HepG2 (cell line): ENCODE data around the gene HEXIM1. TPM values are rescaled to one million over a fixed set of nuclear protein-coding genes. Genes with fewer than 3 reads are reported as not detected.

Experiments used
- ATAC-seq: fragments of 200-7000 bp; cut with Tn5 transposase; 3 replicates; pipeline ENCODE4 v1.9.1; 2020; ENCODE audit warnings: mild to moderate bottlenecking, moderate library complexity
- BruUV-seq: library from RNA; stranded (reverse); fragments of 400-500 nt; replicated peaks from 2 replicates; lab custom pipeline; 2021; lab: Mats Ljungman, UMichigan
- CTCF ChIA-PET: fragments of 300-600 bp; formaldehyde crosslinking; extraction: SDS; loops from one replicate; lab custom pipeline; 2021; ENCODE audit warnings: low total read pairs, inconsistent platforms, low intra/inter-chr PET ratio; lab: Yijun Ruan, JAX
- POLR2A ChIA-PET: fragments of 350-600 bp; sonication (Branson Sonifier 250); formaldehyde crosslinking; loops from one replicate; lab custom pipeline; 2020; ENCODE audit warnings: antibody characterized with exemption, inconsistent platforms; lab: Yijun Ruan, JAX
- DNase-seq: peaks from one replicate; pipeline ENCODE4 v3.0.0-alpha.2; 2015; ENCODE audit warnings: low spot score
- FAIRE-seq: peaks from 3 replicates; lab custom pipeline; 2011; peaks lifted over from hg19 to GRCh38; lab: Jason Lieb, UNC
- H2AFZ ChIP-seq: one replicate; pipeline ENCODE4 v1.6.1; 2011; ENCODE audit warnings: low read length, inconsistent platforms
- H3K27ac ChIP-seq: fragments of 300-600 bp; 3 replicates; pipeline ENCODE4 v1.8.0; 2011; ENCODE audit warnings: mixed run types, mild to moderate bottlenecking, mixed read lengths, low read length, inconsistent platforms; ENCODE audit not compliant: insufficient read depth; ENCODE audit errors: extremely low read length
- H3K27me3 ChIP-seq, 2 experiments: fragments of 200-600 bp in 1 of 2; 2 replicates in 1 of 2; 3 replicates in 1 of 2; pipeline versions ENCODE4 v1.6.0 to v1.8.0; 2011; ENCODE audit warnings: low read length in 2 of 2, mild to moderate bottlenecking in 2 of 2, moderate library complexity in 2 of 2, inconsistent platforms in 1 of 2; ENCODE audit not compliant: insufficient read depth in 2 of 2, control insufficient read depth in 1 of 2
- H3K36me3 ChIP-seq, 2 experiments: fragments of 200-600 bp in 1 of 2; replicated peaks in 1 of 2; 2 replicates in 1 of 2; 3 replicates in 1 of 2; pipeline versions ENCODE4 v1.5.1 to v1.8.0; 2011; ENCODE audit warnings: low read length in 2 of 2, inconsistent platforms in 1 of 2; ENCODE audit not compliant: insufficient read depth in 2 of 2, control insufficient read depth in 1 of 2
- H3K4me1 ChIP-seq: 2 replicates; pipeline ENCODE4 v1.5.1; 2012; ENCODE audit warnings: low read length, inconsistent platforms; ENCODE audit not compliant: insufficient read depth
- H3K4me2 ChIP-seq: 2 replicates; pipeline ENCODE4 v1.6.0; 2011; ENCODE audit warnings: low read depth, low read length, inconsistent platforms
- H3K4me3 ChIP-seq, 3 experiments: fragments of 200-600 bp in 1 of 3; sonication (generic), shearing (Covaris generic) in 1 of 3; replicated peaks in 1 of 3; 2 replicates each; pipeline ENCODE4 v1.5.1; 2011 to 2016; ENCODE audit warnings: low read length in 3 of 3, inconsistent platforms in 2 of 3, low read depth in 2 of 3, mild to moderate bottlenecking in 2 of 3, control low read depth in 1 of 3, mixed read lengths in 1 of 3; ENCODE audit not compliant: insufficient read depth in 1 of 3
- H3K79me2 ChIP-seq: one replicate; pipeline ENCODE4 v1.6.1; 2011; ENCODE audit warnings: low read length, inconsistent platforms; ENCODE audit not compliant: insufficient read depth
- H3K9ac ChIP-seq: 2 replicates; pipeline ENCODE4 v1.6.0; 2011; ENCODE audit warnings: mild to moderate bottlenecking, low read depth, low read length, inconsistent platforms; ENCODE audit not compliant: insufficient read depth
- H3K9me3 ChIP-seq: 2 replicates; pipeline ENCODE4 v1.5.1; 2012; ENCODE audit warnings: mild to moderate bottlenecking, low read length
- H4K20me1 ChIP-seq: 2 replicates; pipeline ENCODE4 v1.6.0; 2011; ENCODE audit warnings: inconsistent platforms, mild to moderate bottlenecking, low read length, moderate library complexity; ENCODE audit not compliant: insufficient read depth
- ATF6 ChIP-seq: sonication (generic); formaldehyde crosslinking; conservative IDR thresholded peaks from 2 replicates; pipeline ENCODE4 v1.4.0; 2020; ENCODE audit warnings: missing genetic modification reagents
- GMEB1 ChIP-seq: sonication (generic); formaldehyde crosslinking; IDR thresholded peaks from 2 replicates; pipeline ENCODE4 v1.5.1; 2020; ENCODE audit warnings: missing genetic modification reagents, mild to moderate bottlenecking, borderline replicate concordance
- PCBP2 ChIP-seq: fragments of 200-400 bp; formaldehyde crosslinking; optimal IDR thresholded peaks from 2 replicates; pipeline ENCODE3; 2018; ENCODE audit warnings: low read length, low read depth; ENCODE audit not compliant: poor library complexity, severe bottlenecking
- TEAD3 ChIP-seq: optimal IDR thresholded peaks from 2 replicates; pipeline ENCODE3; 2016; ENCODE audit warnings: borderline replicate concordance
- ZFAT ChIP-seq: sonication (generic); formaldehyde crosslinking; conservative IDR thresholded peaks from 2 replicates; pipeline ENCODE4 v1.8.1; 2023; ENCODE audit warnings: missing genetic modification reagents, inconsistent platforms
- ZNF44 ChIP-seq: sonication (generic); formaldehyde crosslinking; IDR thresholded peaks from 2 replicates; pipeline ENCODE4 v1.5.1; 2020; ENCODE audit warnings: mild to moderate bottlenecking, missing genetic modification reagents
- ZNF543 ChIP-seq: sonication (generic); formaldehyde crosslinking; IDR thresholded peaks from 2 replicates; pipeline ENCODE4 v1.4.0; 2020; ENCODE audit warnings: mild to moderate bottlenecking, missing genetic modification reagents
- ZNF724P ChIP-seq: sonication (generic); formaldehyde crosslinking; IDR thresholded peaks from 2 replicates; pipeline ENCODE4 v1.8.0; 2022; ENCODE audit warnings: missing genetic modification reagents, borderline replicate concordance
- WGBS: methylation state at CpG from one replicate; pipeline ENCODE4 v1.1.6; 2017; ENCODE audit warnings: low lambda C conversion rate; 5-methylcytosine and 5-hydroxymethylcytosine counted together
- in situ Hi-C: cut with HindIII; loops from 2 replicates; pipeline ENCODE4 v1.10.0; 2017; ENCODE audit warnings: low pct_unique_long_range_greater_than_20kb; ENCODE audit not compliant: extremely low pct_ligation_motif_present
- intact Hi-C: fragments of 100-400 bp; cut with micrococcal nuclease; formaldehyde crosslinking; loops from one replicate; pipeline ENCODE4 v1.10.0; 2022; ENCODE audit not compliant: unreplicated experiment
- polyA plus RNA-seq, 8 experiments: library from polyadenylated mRNA; depleted of rRNA in 3 of 8; stranded (reverse) in 7 of 8; unstranded in 1 of 8; fragments of >200 nt; fragmentation: Illumina TruSeq in 4 of 8; extraction: Trizol in 4 of 8; gene quantifications; 2 replicates each; pipeline versions ENCODE4 v1.2.1 to v1.2.3, GENCODE V29; 2011 to 2016; ENCODE audit warnings: low read depth in 4 of 8, missing spikeins in 1 of 8, mixed read lengths in 1 of 8; ENCODE audit not compliant: insufficient read depth in 1 of 8
- total RNA-seq, 5 experiments: library from RNA; depleted of rRNA; stranded (reverse); fragments of >200 nt; fragmentation: Illumina TruSeq; extraction: Trizol; gene quantifications; 2 replicates each; pipeline ENCODE4 v1.2.3, GENCODE V29; 2016; ENCODE audit warnings: low read depth in 1 of 5
- TF ChIP-seq, protein P1 (sequence below): sonication (generic); formaldehyde crosslinking; IDR thresholded peaks from 2 replicates; pipeline ENCODE4 v1.4.0; 2020; ENCODE audit warnings: mild to moderate bottlenecking, missing genetic modification reagents
- TF ChIP-seq, protein P2 (sequence below): sonication (generic); formaldehyde crosslinking; IDR thresholded peaks from 2 replicates; pipeline ENCODE4 v1.4.0; 2020; ENCODE audit warnings: missing genetic modification reagents, borderline replicate concordance

Gene HEXIM1
- total and polyA plus RNA-seq, 2 of the 13 experiments (the other 11 are each of a cell fraction or from before 2014, with no cell fraction given): 10.5 to 16.6 TPM

DNA sequence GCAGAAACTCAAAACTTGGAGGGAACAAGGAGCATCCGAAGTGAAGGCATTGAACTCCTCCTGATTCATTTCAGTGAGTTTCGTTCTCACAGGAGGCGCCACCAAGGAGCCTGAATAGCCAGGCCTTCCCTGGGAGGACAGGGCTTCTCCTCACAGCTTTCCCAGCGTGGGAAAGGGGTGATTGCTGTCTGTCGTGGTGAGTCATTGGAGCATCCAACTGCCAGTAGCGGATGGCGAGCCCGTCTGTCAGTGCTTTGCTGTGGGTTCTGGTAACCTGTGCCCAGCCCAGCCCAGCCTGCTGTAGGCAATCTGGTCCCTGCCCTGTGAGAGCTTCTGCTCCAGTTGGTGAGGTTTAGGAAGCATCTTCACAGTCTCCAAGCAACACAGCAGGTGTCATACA, 44.2 kb upstream of the HEXIM1 start (continued):
- TF ChIP-seq, protein P1, sequence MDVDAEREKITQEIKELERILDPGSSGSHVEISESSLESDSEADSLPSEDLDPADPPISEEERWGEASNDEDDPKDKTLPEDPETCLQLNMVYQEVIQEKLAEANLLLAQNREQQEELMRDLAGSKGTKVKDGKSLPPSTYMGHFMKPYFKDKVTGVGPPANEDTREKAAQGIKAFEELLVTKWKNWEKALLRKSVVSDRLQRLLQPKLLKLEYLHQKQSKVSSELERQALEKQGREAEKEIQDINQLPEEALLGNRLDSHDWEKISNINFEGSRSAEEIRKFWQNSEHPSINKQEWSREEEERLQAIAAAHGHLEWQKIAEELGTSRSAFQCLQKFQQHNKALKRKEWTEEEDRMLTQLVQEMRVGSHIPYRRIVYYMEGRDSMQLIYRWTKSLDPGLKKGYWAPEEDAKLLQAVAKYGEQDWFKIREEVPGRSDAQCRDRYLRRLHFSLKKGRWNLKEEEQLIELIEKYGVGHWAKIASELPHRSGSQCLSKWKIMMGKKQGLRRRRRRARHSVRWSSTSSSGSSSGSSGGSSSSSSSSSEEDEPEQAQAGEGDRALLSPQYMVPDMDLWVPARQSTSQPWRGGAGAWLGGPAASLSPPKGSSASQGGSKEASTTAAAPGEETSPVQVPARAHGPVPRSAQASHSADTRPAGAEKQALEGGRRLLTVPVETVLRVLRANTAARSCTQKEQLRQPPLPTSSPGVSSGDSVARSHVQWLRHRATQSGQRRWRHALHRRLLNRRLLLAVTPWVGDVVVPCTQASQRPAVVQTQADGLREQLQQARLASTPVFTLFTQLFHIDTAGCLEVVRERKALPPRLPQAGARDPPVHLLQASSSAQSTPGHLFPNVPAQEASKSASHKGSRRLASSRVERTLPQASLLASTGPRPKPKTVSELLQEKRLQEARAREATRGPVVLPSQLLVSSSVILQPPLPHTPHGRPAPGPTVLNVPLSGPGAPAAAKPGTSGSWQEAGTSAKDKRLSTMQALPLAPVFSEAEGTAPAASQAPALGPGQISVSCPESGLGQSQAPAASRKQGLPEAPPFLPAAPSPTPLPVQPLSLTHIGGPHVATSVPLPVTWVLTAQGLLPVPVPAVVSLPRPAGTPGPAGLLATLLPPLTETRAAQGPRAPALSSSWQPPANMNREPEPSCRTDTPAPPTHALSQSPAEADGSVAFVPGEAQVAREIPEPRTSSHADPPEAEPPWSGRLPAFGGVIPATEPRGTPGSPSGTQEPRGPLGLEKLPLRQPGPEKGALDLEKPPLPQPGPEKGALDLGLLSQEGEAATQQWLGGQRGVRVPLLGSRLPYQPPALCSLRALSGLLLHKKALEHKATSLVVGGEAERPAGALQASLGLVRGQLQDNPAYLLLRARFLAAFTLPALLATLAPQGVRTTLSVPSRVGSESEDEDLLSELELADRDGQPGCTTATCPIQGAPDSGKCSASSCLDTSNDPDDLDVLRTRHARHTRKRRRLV: no peak
- TF ChIP-seq ZNF724P (CRISPR knock-in tag): no peak
- TF ChIP-seq GMEB1 (CRISPR knock-in tag): no peak
- no peak for TF ChIP-seq TEAD3
- no peak for TF ChIP-seq ZFAT (CRISPR knock-in tag)
- no peak for TF ChIP-seq ZNF44 (CRISPR knock-in tag)

- POLR2A ChIA-PET: interaction anchor here (1.6 kb wide), 1 partner anchor 43 kb away, joined by 4 read pairs; the partner anchor contains the start of gene NMT1
- FAIRE-seq: no peak
- TF ChIP-seq ATF6 (CRISPR knock-in tag) (no peak), ZNF543 (CRISPR knock-in tag) (no peak), PCBP2 (no peak)
- TF ChIP-seq, protein P2, sequence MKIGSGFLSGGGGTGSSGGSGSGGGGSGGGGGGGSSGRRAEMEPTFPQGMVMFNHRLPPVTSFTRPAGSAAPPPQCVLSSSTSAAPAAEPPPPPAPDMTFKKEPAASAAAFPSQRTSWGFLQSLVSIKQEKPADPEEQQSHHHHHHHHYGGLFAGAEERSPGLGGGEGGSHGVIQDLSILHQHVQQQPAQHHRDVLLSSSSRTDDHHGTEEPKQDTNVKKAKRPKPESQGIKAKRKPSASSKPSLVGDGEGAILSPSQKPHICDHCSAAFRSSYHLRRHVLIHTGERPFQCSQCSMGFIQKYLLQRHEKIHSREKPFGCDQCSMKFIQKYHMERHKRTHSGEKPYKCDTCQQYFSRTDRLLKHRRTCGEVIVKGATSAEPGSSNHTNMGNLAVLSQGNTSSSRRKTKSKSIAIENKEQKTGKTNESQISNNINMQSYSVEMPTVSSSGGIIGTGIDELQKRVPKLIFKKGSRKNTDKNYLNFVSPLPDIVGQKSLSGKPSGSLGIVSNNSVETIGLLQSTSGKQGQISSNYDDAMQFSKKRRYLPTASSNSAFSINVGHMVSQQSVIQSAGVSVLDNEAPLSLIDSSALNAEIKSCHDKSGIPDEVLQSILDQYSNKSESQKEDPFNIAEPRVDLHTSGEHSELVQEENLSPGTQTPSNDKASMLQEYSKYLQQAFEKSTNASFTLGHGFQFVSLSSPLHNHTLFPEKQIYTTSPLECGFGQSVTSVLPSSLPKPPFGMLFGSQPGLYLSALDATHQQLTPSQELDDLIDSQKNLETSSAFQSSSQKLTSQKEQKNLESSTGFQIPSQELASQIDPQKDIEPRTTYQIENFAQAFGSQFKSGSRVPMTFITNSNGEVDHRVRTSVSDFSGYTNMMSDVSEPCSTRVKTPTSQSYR: no peak
Measured at GRCh38 chr17:45104497-45104896, 43.8 kb upstream of the HEXIM1 start.

More at GRCh38 chr17:45104497-45104896, 43.8 kb upstream of the HEXIM1 start:
- H3K27ac ChIP-seq: no peak overlapping the region
- H4K20me1 ChIP-seq: no peaks in the 10 kb centered on the region
- no peaks in the 10 kb centered on the region for H3K27me3 ChIP-seq
- H3K79me2 ChIP-seq: no peaks in the 10 kb centered on the region
- ATAC-seq (no peak), DNase-seq (no peak)
- no peaks in the 10 kb centered on the region for H3K9me3 ChIP-seq
- no TSS peak for BruUV-seq
- in situ Hi-C loops: loop anchor here (10.0 kb wide), 1 partner anchor 180 kb away; no protein-coding TSS in a partner anchor
- no peak overlapping the region for H2AFZ ChIP-seq
- 96% methylated on average over 6 of the region's 6 CpGs for WGBS
- no peak overlapping the region for H3K4me2 ChIP-seq
- H3K36me3 ChIP-seq: peaks cover 45 to 66% of the 10 kb centered on the region in 2 experiments
- peaks cover 28% of the 10 kb centered on the region for H3K4me1 ChIP-seq
- CTCF ChIA-PET: no interaction called here
- H3K9ac ChIP-seq: no peak overlapping the region
- H3K4me3 ChIP-seq: no peak overlapping the region
- intact Hi-C loops: no loop called here
